K562 (cell line): ENCODE measurements around the gene VKORC1. TPM values are rescaled to one million over a fixed set of nuclear protein-coding genes. Genes with fewer than 3 reads are reported as not detected.
A peak's percentile ranks its signal among the peaks of the same experiment; 100 is the strongest.

ENCODE experiments used
- EP400 ChIP-seq: fragments of 450-650 bp; IDR thresholded peaks from 2 replicates; pipeline ENCODE4 v1.6.1; 2017; ENCODE audit warnings: antibody characterized with exemption, mild to moderate bottlenecking, moderate library complexity
- FOSL1 ChIP-seq: fragments of 200-800 bp; sonication (Bioruptor generic); conservative IDR thresholded peaks from 2 replicates; pipeline ENCODE4 v1.6.1; 2016; ENCODE audit warnings: missing genetic modification characterization, missing compliant biosample characterization
- FOXM1 ChIP-seq, 2 experiments: fragments of 450-650 bp in 1 of 2; sonication (generic) in 1 of 2; formaldehyde crosslinking in 1 of 2; IDR thresholded peaks; 2 replicates each; pipeline versions ENCODE4 v1.6.1 to v1.9.0; 2017 to 2022; ENCODE audit warnings: low read depth in 2 of 2, mild to moderate bottlenecking in 2 of 2, missing genetic modification reagents in 1 of 2, moderate library complexity in 1 of 2
- KLF16 ChIP-seq: IDR thresholded peaks from 2 replicates; pipeline ENCODE4 v1.6.1; 2016; ENCODE audit warnings: antibody characterized with exemption
- RBBP5 ChIP-seq: fragments of 200-600 bp; sonication (generic); IDR thresholded peaks from 2 replicates; pipeline ENCODE4 v1.6.1; 2012; ENCODE audit warnings: borderline replicate concordance, mild to moderate bottlenecking, low read length, control low read depth, inconsistent platforms; ENCODE audit not compliant: insufficient read depth, poor library complexity, severe bottlenecking
- ZNF175 ChIP-seq: fragments of 200-800 bp; sonication (Bioruptor generic); IDR thresholded peaks from 2 replicates; pipeline ENCODE4 v1.6.1; 2016; ENCODE audit warnings: low read depth, mild to moderate bottlenecking, missing genetic modification characterization, missing compliant biosample characterization
- ZNF639 ChIP-seq, 2 experiments: fragments of 200-800 bp in 1 of 2; sonication (Bioruptor generic) in 1 of 2; sonication (generic) in 1 of 2; formaldehyde crosslinking in 1 of 2; IDR thresholded peaks in 1 of 2; conservative IDR thresholded peaks in 1 of 2; 2 replicates each; pipeline versions ENCODE4 v1.5.0 to v1.6.1; 2016 to 2020; ENCODE audit warnings: missing compliant biosample characterization in 1 of 2, missing genetic modification characterization in 1 of 2, missing genetic modification reagents in 1 of 2
- polyA plus RNA-seq, 8 experiments: library from polyadenylated mRNA; depleted of rRNA in 4 of 8; stranded (reverse) in 5 of 8; unstranded in 3 of 8; fragments of >200 nt; fragmentation: Nextera tagmentation in 2 of 8; fragmentation: Illumina TruSeq in 1 of 8; extraction: Ambion mirVana in 2 of 8; extraction: Trizol in 1 of 8; gene quantifications; 2 replicates each; pipeline versions ENCODE4 v1.2.1 to v1.2.3, GENCODE V29; 2011 to 2014; ENCODE audit warnings: inconsistent platforms in 1 of 8, missing spikeins in 1 of 8
- total RNA-seq, 7 experiments: library from RNA; depleted of rRNA in 6 of 7; stranded (reverse); fragments of >200 nt in 6 of 7; fragmentation: Illumina TruSeq in 2 of 7; extraction: Trizol in 2 of 7; gene quantifications; 2 replicates each; pipeline versions ENCODE4 v1.2.1 to v1.2.3, GENCODE V29; 2011 to 2021; ENCODE audit warnings: low replicate concordance in 1 of 7
- TF ChIP-seq, protein P1 (sequence below), 3 experiments: fragments of 200-800 bp in 1 of 3; fragments of 250-450 bp in 1 of 3; fragments of 450-650 bp in 1 of 3; sonication (Bioruptor Pico) in 1 of 3; sonication (Bioruptor generic) in 1 of 3; formaldehyde crosslinking in 1 of 3; IDR thresholded peaks; 2 replicates each; pipeline versions ENCODE4 v1.6.1 to v1.8.0; 2016 to 2022; ENCODE audit warnings: mild to moderate bottlenecking in 2 of 3, missing genetic modification characterization in 2 of 3, missing compliant biosample characterization in 1 of 3, moderate library complexity in 1 of 3
- TF ChIP-seq, protein P2 (sequence below): fragments of 450-650 bp; IDR thresholded peaks from 2 replicates; pipeline ENCODE4 v1.6.1; 2016; ENCODE audit warnings: borderline replicate concordance
- TF ChIP-seq, protein P3 (sequence below): sonication (generic); formaldehyde crosslinking; IDR thresholded peaks from 2 replicates; pipeline ENCODE4 v1.8.0; 2022; ENCODE audit warnings: missing genetic modification reagents, mild to moderate bottlenecking, moderate library complexity, borderline replicate concordance

The VKORC1 gene
- total and polyA plus RNA-seq, 9 of the 15 experiments (the other 6 are each of a cell fraction or from before 2014, with no cell fraction given), result 30.0 to 119 (median 62.1) TPM

DNA sequence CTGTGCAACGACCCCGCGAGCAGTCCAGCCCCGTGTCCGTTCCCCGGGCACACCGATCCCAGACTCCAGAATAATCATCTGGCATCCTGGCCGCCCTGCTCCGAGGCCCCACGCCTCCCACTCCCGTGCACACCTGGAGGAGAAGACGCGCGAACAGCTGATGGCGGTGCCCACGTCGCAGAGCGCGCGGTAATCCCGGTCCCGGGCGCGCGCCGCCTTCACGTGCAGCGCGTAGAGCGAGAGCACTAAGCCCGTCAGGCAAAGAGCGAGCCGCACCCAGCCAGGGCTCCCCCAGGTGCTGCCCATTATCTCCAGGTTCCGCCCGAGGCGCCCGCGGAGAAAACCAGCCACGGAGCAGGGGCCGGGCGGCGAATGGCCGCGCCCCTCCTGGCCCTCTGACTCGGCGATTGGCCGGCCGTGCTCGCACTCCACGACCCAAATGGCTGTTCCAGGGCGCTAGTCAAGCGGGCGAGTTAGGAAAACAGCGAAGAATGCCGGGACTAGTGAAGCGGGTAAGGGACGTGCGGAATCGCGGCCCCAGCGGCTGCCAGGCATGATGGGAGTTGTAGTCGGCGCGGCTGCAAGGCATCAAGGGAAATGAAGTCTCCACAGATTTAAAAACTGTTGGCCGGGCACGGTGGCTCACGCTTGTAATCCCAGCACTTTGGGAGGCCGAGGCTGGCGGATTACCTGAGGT lies at the start of gene VKORC1 (continued):
- TF ChIP-seq, protein P1, sequence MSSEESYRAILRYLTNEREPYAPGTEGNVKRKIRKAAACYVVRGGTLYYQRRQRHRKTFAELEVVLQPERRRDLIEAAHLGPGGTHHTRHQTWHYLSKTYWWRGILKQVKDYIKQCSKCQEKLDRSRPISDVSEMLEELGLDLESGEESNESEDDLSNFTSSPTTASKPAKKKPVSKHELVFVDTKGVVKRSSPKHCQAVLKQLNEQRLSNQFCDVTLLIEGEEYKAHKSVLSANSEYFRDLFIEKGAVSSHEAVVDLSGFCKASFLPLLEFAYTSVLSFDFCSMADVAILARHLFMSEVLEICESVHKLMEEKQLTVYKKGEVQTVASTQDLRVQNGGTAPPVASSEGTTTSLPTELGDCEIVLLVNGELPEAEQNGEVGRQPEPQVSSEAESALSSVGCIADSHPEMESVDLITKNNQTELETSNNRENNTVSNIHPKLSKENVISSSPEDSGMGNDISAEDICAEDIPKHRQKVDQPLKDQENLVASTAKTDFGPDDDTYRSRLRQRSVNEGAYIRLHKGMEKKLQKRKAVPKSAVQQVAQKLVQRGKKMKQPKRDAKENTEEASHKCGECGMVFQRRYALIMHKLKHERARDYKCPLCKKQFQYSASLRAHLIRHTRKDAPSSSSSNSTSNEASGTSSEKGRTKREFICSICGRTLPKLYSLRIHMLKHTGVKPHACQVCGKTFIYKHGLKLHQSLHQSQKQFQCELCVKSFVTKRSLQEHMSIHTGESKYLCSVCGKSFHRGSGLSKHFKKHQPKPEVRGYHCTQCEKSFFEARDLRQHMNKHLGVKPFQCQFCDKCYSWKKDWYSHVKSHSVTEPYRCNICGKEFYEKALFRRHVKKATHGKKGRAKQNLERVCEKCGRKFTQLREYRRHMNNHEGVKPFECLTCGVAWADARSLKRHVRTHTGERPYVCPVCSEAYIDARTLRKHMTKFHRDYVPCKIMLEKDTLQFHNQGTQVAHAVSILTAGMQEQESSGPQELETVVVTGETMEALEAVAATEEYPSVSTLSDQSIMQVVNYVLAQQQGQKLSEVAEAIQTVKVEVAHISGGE (CRISPR knock-in tag; IDR thresholded peaks at IDR 0.05), result peak in 1 of 3 experiments; percentile 81; a peak in 1 of 6 replicates
- 0 out of 2 replicates have a peak, but pooled peaks have one; percentile 14 for TF ChIP-seq FOSL1 (tag)
- TF ChIP-seq ZNF175 (CRISPR knock-in tag), result 0 out of 2 replicates have a peak, but pooled peaks have one; percentile 58
- peak; percentile 74 for TF ChIP-seq RBBP5
- TF ChIP-seq, protein P2, sequence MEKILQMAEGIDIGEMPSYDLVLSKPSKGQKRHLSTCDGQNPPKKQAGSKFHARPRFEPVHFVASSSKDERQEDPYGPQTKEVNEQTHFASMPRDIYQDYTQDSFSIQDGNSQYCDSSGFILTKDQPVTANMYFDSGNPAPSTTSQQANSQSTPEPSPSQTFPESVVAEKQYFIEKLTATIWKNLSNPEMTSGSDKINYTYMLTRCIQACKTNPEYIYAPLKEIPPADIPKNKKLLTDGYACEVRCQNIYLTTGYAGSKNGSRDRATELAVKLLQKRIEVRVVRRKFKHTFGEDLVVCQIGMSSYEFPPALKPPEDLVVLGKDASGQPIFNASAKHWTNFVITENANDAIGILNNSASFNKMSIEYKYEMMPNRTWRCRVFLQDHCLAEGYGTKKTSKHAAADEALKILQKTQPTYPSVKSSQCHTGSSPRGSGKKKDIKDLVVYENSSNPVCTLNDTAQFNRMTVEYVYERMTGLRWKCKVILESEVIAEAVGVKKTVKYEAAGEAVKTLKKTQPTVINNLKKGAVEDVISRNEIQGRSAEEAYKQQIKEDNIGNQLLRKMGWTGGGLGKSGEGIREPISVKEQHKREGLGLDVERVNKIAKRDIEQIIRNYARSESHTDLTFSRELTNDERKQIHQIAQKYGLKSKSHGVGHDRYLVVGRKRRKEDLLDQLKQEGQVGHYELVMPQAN, result peak; percentile 78; the same call in 1 of the 2 replicates
- TF ChIP-seq ZNF639 (CRISPR knock-in tag; conservative IDR thresholded peaks at IDR 0.05 in 1 of 2, IDR thresholded peaks at IDR 0.05 in 1 of 2), result peak in 1 of 2 experiments; percentile 68; a peak in 1 of 4 replicates
- peak; percentile 86; the same call in 1 of the 2 replicates for TF ChIP-seq EP400
- TF ChIP-seq, protein P3, sequence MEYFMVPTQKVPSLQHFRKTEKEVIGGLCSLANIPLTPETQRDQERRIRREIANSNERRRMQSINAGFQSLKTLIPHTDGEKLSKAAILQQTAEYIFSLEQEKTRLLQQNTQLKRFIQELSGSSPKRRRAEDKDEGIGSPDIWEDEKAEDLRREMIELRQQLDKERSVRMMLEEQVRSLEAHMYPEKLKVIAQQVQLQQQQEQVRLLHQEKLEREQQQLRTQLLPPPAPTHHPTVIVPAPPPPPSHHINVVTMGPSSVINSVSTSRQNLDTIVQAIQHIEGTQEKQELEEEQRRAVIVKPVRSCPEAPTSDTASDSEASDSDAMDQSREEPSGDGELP (CRISPR knock-in tag), result peak; percentile 98
- TF ChIP-seq FOXM1 (IDR thresholded peaks at IDR 0.05; ENCODE audit: low read depth), result 0 out of 2 replicates have a peak, but pooled peaks have one; percentile 8
- no peak for TF ChIP-seq FOXM1 (CRISPR knock-in tag; IDR thresholded peaks at IDR 0.05; ENCODE audit: low read depth)
- TF ChIP-seq KLF16, result no peak
- TF ChIP-seq, all 486 proteins: peak for 115
